ENCODE measurements around the gene BTBD10.

BTBD10 gene

DNA sequence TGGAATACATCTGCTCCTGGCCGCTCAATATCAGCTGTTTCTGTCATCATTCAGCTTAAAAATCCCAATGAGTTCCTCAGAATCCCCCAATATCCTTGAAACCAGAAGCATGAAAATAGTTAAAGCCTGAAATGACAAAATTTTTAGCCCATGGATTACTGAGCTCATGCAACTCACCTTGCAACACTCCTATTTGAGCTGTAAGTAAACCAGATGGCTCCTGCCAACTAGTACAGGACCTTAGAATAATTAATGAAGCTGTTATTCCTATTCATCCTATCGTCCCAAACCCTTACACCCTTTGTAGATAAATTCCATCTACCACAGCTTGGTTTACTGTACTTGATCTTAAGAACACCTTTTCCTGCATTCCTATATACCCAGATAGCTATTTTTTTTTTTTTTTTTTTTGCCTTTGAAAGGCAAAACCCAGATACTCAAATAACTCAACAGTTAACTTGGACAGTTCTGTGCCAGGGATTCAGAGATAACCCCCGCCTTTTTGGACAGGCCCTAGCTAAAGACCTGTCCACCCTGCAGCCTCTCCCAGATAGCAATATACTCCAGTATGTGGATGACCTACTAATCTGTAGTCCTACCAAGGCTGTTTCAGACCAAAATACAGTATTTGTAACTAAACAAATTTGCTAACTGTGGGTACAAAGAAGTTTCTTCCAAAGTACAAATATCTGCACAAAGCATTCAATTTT is 10.1 kb upstream of the BTBD10 start:
- H3K27me3 ChIP-seq (replicated peaks; ENCODE audit: control insufficient read depth, insufficient read depth, low read length): no peaks in the 10 kb centered on the region; the same call in 1 of the 2 replicates
- no peak for TF ChIP-seq CTCF (IDR thresholded peaks at IDR 0.05; ENCODE audit: insufficient read depth, low read length, poor library complexity, severe bottlenecking)
- no peaks in the 10 kb centered on the region for H3K36me3 ChIP-seq (ENCODE audit: control insufficient read depth, insufficient read depth, low read length)
- H3K4me3 ChIP-seq (replicated peaks; ENCODE audit: low read depth, low read length): no peak overlapping the region
- DNase-seq (ENCODE audit: extremely low read depth, insufficient read length): no peak

DNA sequence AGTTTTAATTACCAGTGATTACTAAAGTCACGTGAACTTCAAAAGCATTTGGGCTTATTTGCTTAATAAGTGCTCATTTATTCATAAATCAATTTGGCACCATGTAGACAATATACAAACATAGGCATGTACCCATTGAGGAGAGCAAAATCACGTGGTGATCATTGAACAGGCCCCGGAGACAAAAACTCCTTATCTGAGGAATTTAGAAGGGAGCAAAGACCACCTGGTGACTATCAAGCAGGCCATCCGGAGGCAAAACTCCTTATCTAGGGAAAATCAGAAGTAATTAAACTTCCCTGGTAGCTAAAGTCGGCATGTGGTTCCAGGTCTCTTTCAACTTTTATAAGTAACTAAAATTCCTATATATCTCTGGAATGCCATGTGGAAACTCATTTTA is 5.7 kb upstream of the BTBD10 start:
- H3K36me3 ChIP-seq (ENCODE audit: control insufficient read depth, insufficient read depth, low read length): no peaks in the 10 kb centered on the region
- no peak overlapping the region for H3K4me3 ChIP-seq (replicated peaks; ENCODE audit: low read depth, low read length)
- TF ChIP-seq CTCF (IDR thresholded peaks at IDR 0.05; ENCODE audit: insufficient read depth, low read length, poor library complexity, severe bottlenecking): no peak

GRCh38 chr11:13465909-13466371 is 2.9 kb upstream of the BTBD10 start:
- Histone ChIP-seq H3K4me3 (replicated peaks; ENCODE audit: low read depth, low read length) (no peak overlapping the region), H3K27me3 (replicated peaks; ENCODE audit: control insufficient read depth, insufficient read depth, low read length) (no peaks in the 10 kb centered on the region), H3K36me3 (ENCODE audit: control insufficient read depth, insufficient read depth, low read length) (no peaks in the 10 kb centered on the region)
- TF ChIP-seq CTCF (IDR thresholded peaks at IDR 0.05; ENCODE audit: insufficient read depth, low read length, poor library complexity, severe bottlenecking): peak; percentile 66
- no peak for DNase-seq (ENCODE audit: extremely low read depth, insufficient read length)

More for the DNA sequence above, 5.7 kb upstream of the BTBD10 start:
- DNase-seq (ENCODE audit: extremely low read depth, insufficient read length): no peak
- no peaks in the 10 kb centered on the region; the same call in 1 of the 2 replicates for H3K27me3 ChIP-seq (replicated peaks; ENCODE audit: control insufficient read depth, insufficient read depth, low read length)

DNA sequence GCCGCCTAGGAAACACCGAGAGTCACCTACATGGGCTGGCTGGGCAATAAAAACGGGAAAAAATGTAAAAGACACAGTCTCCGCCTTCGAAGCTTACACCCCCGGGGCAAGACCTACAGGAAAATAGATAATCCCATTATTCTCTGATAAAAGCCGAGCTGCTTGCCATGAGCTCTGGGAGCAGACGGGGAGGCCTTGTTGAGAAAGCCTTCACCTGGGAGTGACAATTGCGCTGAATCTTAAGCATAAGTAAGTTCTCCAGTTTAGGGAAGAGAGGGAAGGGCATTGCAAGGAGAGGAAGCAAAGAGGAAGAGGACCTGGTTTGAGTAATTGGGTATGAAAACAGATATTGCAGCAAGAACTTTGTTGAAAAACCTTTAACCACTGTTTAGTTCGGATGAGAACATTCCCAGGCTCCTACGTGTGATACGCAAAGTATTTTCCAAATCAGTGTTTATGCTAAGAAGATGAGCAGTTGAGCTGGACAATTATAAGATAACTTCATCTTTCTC is 813 bp upstream of the BTBD10 start:
- H3K27me3 ChIP-seq (replicated peaks; ENCODE audit: control insufficient read depth, insufficient read depth, low read length): no peaks in the 10 kb centered on the region
- peak overlapping the region; percentile 97 for H3K4me3 ChIP-seq (replicated peaks; ENCODE audit: low read depth, low read length)
- no peak for TF ChIP-seq CTCF (IDR thresholded peaks at IDR 0.05; ENCODE audit: insufficient read depth, low read length, poor library complexity, severe bottlenecking)
- no peaks in the 10 kb centered on the region for H3K36me3 ChIP-seq (ENCODE audit: control insufficient read depth, insufficient read depth, low read length)
- no peak for DNase-seq (ENCODE audit: extremely low read depth, insufficient read length)

DNA sequence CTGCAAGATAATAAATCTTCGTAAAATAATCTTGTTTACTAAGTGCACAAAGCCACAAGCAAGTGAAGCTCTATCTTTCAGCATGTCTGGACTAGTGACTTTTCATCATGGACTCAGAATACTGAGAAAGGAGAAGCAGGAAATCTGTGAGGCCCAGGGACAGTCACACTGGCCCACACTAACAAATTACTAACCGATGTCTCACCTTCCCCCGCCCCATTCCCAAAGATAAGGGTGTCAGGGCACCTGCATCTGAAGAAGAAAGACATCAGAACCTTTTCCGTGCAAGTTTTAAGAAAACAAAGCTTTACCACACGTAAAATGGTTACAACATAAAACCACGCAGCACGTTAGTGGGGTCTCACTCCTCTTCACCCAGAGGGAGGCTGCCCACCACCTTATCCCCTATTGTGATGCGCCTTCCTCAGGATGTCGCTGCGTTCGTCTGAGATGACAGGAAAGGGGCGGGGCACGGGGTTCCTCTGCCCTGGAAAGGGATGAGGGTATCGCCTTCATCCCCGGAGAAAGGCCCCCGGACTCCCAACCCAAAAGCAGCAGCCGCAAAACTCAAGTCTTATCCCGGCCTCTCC is 616 bp downstream of the BTBD10 start:
- peak overlapping the region; percentile 97 for H3K4me3 ChIP-seq (replicated peaks; ENCODE audit: low read depth, low read length)
- DNase-seq (ENCODE audit: extremely low read depth, insufficient read length): no peak

More for the DNA sequence above, 616 bp downstream of the BTBD10 start:
- no peaks in the 10 kb centered on the region for H3K36me3 ChIP-seq (ENCODE audit: control insufficient read depth, insufficient read depth, low read length)
- no peaks in the 10 kb centered on the region for H3K27me3 ChIP-seq (replicated peaks; ENCODE audit: control insufficient read depth, insufficient read depth, low read length)
- TF ChIP-seq CTCF (IDR thresholded peaks at IDR 0.05; ENCODE audit: insufficient read depth, low read length, poor library complexity, severe bottlenecking): no peak
